Skeletal muscle satellite cell (primary cell): ENCODE measurements around the gene CPSF3.

Experiments used
- H3K27me3 ChIP-seq: 2 replicates; pipeline ENCODE4 v1.7.0; 2013; ENCODE audit warnings: low read length; ENCODE audit not compliant: control insufficient read depth, insufficient read depth
- H3K36me3 ChIP-seq: 2 replicates; pipeline ENCODE4 v1.7.0; 2013; ENCODE audit warnings: mild to moderate bottlenecking, control low read depth, low read length; ENCODE audit not compliant: insufficient read depth
- H3K4me1 ChIP-seq: 2 replicates; pipeline ENCODE4 v1.7.0; 2013; ENCODE audit warnings: low read length; ENCODE audit not compliant: control insufficient read depth, insufficient read depth
- H3K4me2 ChIP-seq: 2 replicates; pipeline ENCODE4 v1.7.0; 2013; ENCODE audit warnings: mild to moderate bottlenecking, low read length
- H3K4me3 ChIP-seq: 2 replicates; pipeline ENCODE4 v1.7.0; 2013; ENCODE audit warnings: low read length
- H3K9ac ChIP-seq: 2 replicates; pipeline ENCODE4 v1.7.0; 2013; ENCODE audit warnings: mild to moderate bottlenecking, low read depth, low read length, moderate library complexity
- H3K9me3 ChIP-seq: replicated peaks from 2 replicates; pipeline ENCODE4 v1.7.0; 2013; ENCODE audit warnings: mild to moderate bottlenecking, control low read depth, low read length

The CPSF3 gene

GRCh38 chr2:9461079-9461478, 37.6 kb downstream of the CPSF3 start:
- Histone ChIP-seq H3K4me1 (peaks cover 5% of the 10 kb centered on the region), H3K36me3 (peaks cover 25% of the 10 kb centered on the region), H3K9me3 (no peaks in the 10 kb centered on the region), H3K4me3 (no peak overlapping the region), H3K27me3 (no peaks in the 10 kb centered on the region), H3K4me2 (no peak overlapping the region), H3K9ac (no peak overlapping the region)

GRCh38 chr2:9462313-9462712, 38.9 kb downstream of the CPSF3 start:
- H3K9me3 ChIP-seq: no peaks in the 10 kb centered on the region
- H3K4me2 ChIP-seq: no peak overlapping the region
- peaks cover 26% of the 10 kb centered on the region for H3K36me3 ChIP-seq
- peaks cover 5% of the 10 kb centered on the region for H3K4me1 ChIP-seq
- no peak overlapping the region for H3K4me3 ChIP-seq
- no peak overlapping the region for H3K9ac ChIP-seq
- H3K27me3 ChIP-seq: no peaks in the 10 kb centered on the region

GRCh38 chr2:9462886-9463697, 39.6 kb downstream of the CPSF3 start:
- Histone ChIP-seq H3K9me3 (no peaks in the 10 kb centered on the region), H3K4me1 (peaks cover 5% of the 10 kb centered on the region), H3K4me2 (no peak overlapping the region), H3K9ac (no peak overlapping the region), H3K27me3 (no peaks in the 10 kb centered on the region), H3K4me3 (no peak overlapping the region), H3K36me3 (peaks cover 23% of the 10 kb centered on the region)

- Histone ChIP-seq H3K27me3 (no peaks in the 10 kb centered on the region), H3K4me3 (no peak overlapping the region), H3K4me2 (no peak overlapping the region), H3K4me1 (peaks cover 5% of the 10 kb centered on the region), H3K9ac (no peak overlapping the region), H3K36me3 (peaks cover 24% of the 10 kb centered on the region), H3K9me3 (no peaks in the 10 kb centered on the region)
These were observed 40.2 kb downstream of the CPSF3 start for GRCh38 chr2:9463698-9464034.

- no peaks in the 10 kb centered on the region for H3K27me3 ChIP-seq
- H3K9me3 ChIP-seq: no peaks in the 10 kb centered on the region
- H3K4me3 ChIP-seq: no peak overlapping the region
- H3K4me1 ChIP-seq: peaks cover 5% of the 10 kb centered on the region
- H3K4me2 ChIP-seq: no peak overlapping the region
- no peak overlapping the region for H3K9ac ChIP-seq
- peaks cover 28% of the 10 kb centered on the region for H3K36me3 ChIP-seq
These were observed 41.7 kb downstream of the CPSF3 start for GRCh38 chr2:9465170-9465569.

- H3K9ac ChIP-seq: no peak overlapping the region
- H3K4me2 ChIP-seq: no peak overlapping the region
- H3K4me3 ChIP-seq: no peak overlapping the region
- peaks cover 5% of the 10 kb centered on the region for H3K4me1 ChIP-seq
- H3K9me3 ChIP-seq: no peaks in the 10 kb centered on the region
- no peaks in the 10 kb centered on the region for H3K27me3 ChIP-seq
- H3K36me3 ChIP-seq: peaks cover 20% of the 10 kb centered on the region
These were observed 42.8 kb downstream of the CPSF3 start for GRCh38 chr2:9466147-9466683.

GRCh38 chr2:9467687-9468086, 44.2 kb downstream of the CPSF3 start:
- H3K4me1 ChIP-seq: peaks cover 5% of the 10 kb centered on the region
- no peak overlapping the region for H3K9ac ChIP-seq
- peaks cover 20% of the 10 kb centered on the region for H3K36me3 ChIP-seq
- no peaks in the 10 kb centered on the region for H3K9me3 ChIP-seq
- no peak overlapping the region for H3K4me2 ChIP-seq
- no peak overlapping the region for H3K4me3 ChIP-seq
- H3K27me3 ChIP-seq: no peaks in the 10 kb centered on the region

- Histone ChIP-seq H3K4me2 (no peak overlapping the region), H3K36me3 (peaks cover 23% of the 10 kb centered on the region), H3K4me1 (peaks cover 13% of the 10 kb centered on the region), H3K4me3 (no peak overlapping the region), H3K27me3 (no peaks in the 10 kb centered on the region), H3K9ac (no peak overlapping the region), H3K9me3 (no peaks in the 10 kb centered on the region)
These were observed 47.8 kb downstream of the CPSF3 start for GRCh38 chr2:9471206-9471605.

- Histone ChIP-seq H3K27me3 (no peaks in the 10 kb centered on the region), H3K4me2 (no peak overlapping the region), H3K9ac (no peak overlapping the region), H3K36me3 (peaks cover 30% of the 10 kb centered on the region), H3K9me3 (no peaks in the 10 kb centered on the region), H3K4me1 (peaks cover 15% of the 10 kb centered on the region), H3K4me3 (no peak overlapping the region)
These were observed 49.1 kb downstream of the CPSF3 start for GRCh38 chr2:9472511-9472910.

- Histone ChIP-seq H3K4me1 (peaks cover 15% of the 10 kb centered on the region), H3K4me3 (peak overlapping the region; percentile 76), H3K36me3 (peaks cover 30% of the 10 kb centered on the region), H3K9ac (peak overlapping the region; percentile 85), H3K4me2 (peak overlapping the region; percentile 99), H3K27me3 (no peaks in the 10 kb centered on the region), H3K9me3 (no peaks in the 10 kb centered on the region)
These were observed 50.0 kb downstream of the CPSF3 start for GRCh38 chr2:9473308-9473984.

GRCh38 chr2:9473985-9474360, 50.5 kb downstream of the CPSF3 start:
- H3K4me3 ChIP-seq: peak overlapping the region; percentile 76
- peak overlapping the region; percentile 85 for H3K9ac ChIP-seq
- H3K4me1 ChIP-seq: peaks cover 15% of the 10 kb centered on the region
- H3K27me3 ChIP-seq: no peaks in the 10 kb centered on the region
- H3K9me3 ChIP-seq: no peaks in the 10 kb centered on the region
- peaks cover 27% of the 10 kb centered on the region for H3K36me3 ChIP-seq
- peak overlapping the region; percentile 99 for H3K4me2 ChIP-seq
